ENCODE data around the gene TBX1.

The TBX1 gene

GRCh38 chr22:19738664-19739447 lies 21.7 kb upstream of the TBX1 start:
- DNase-seq (ENCODE audit: low read depth): no peak

GRCh38 chr22:19739448-19739895 lies 21.1 kb upstream of the TBX1 start:
- DNase-seq (ENCODE audit: low read depth): no peak

- no peak for DNase-seq (ENCODE audit: low read depth)
These were observed 20.6 kb upstream of the TBX1 start for GRCh38 chr22:19739911-19740449.

GRCh38 chr22:19740586-19740985 lies 20.0 kb upstream of the TBX1 start:
- no peak for DNase-seq (ENCODE audit: low read depth)

GRCh38 chr22:19741053-19741452 lies 19.5 kb upstream of the TBX1 start:
- DNase-seq (ENCODE audit: low read depth): no peak

GRCh38 chr22:19742160-19743066 lies 18.2 kb upstream of the TBX1 start:
- no peak for DNase-seq (ENCODE audit: low read depth)

- DNase-seq (ENCODE audit: low read depth): no peak
These were observed 17.5 kb upstream of the TBX1 start for GRCh38 chr22:19743081-19743480.

- DNase-seq (ENCODE audit: low read depth): no peak
These were observed 16.9 kb upstream of the TBX1 start for GRCh38 chr22:19743651-19744050.

- DNase-seq (ENCODE audit: low read depth): no peak
These were observed 16.1 kb upstream of the TBX1 start for GRCh38 chr22:19744350-19745006.

GRCh38 chr22:19745155-19746101 lies 15.2 kb upstream of the TBX1 start:
- no peak for DNase-seq (ENCODE audit: low read depth)

GRCh38 chr22:19746726-19747125 lies 13.9 kb upstream of the TBX1 start:
- DNase-seq (ENCODE audit: low read depth): no peak

- no peak for DNase-seq (ENCODE audit: low read depth)
These were observed 13.0 kb upstream of the TBX1 start for GRCh38 chr22:19747551-19747950.

GRCh38 chr22:19748139-19748538 lies 12.4 kb upstream of the TBX1 start:
- DNase-seq (ENCODE audit: low read depth): no peak

- no peak for DNase-seq (ENCODE audit: low read depth)
These were observed 11.4 kb upstream of the TBX1 start for GRCh38 chr22:19748991-19749664.

GRCh38 chr22:19749876-19750275 lies 10.7 kb upstream of the TBX1 start:
- DNase-seq (ENCODE audit: low read depth): no peak

GRCh38 chr22:19750507-19751490 lies 9.8 kb upstream of the TBX1 start:
- DNase-seq (ENCODE audit: low read depth): no peak

- DNase-seq (ENCODE audit: low read depth): no peak
These were observed 8.9 kb upstream of the TBX1 start for GRCh38 chr22:19751497-19752245.

GRCh38 chr22:19753090-19753842 lies 7.3 kb upstream of the TBX1 start:
- no peak for DNase-seq (ENCODE audit: low read depth)
